ENCODE data around the gene CARS1. TPM values are rescaled to one million over a fixed set of nuclear protein-coding genes. Genes with fewer than 3 reads are reported as not detected.

Gene CARS1
- total and polyA plus RNA-seq, 2 donors (not counting 1 experiment from before 2014, with no cell fraction given) = 31.3 to 49.5 TPM

GRCh38 chr11:3011891-3012885 lies 45.0 kb downstream of the CARS1 start:
- DNase-seq (no peak), ATAC-seq (ENCODE audit: low read depth) (no peak)
- H3K9me3 ChIP-seq (ENCODE audit: control extremely low read depth in 1 of 3, control insufficient read depth in 2 of 3, insufficient read depth in 1 of 3, low read length in 2 of 3) = no peaks in the 10 kb centered on the region
- H3K4me3 Mint-ChIP-seq = no peak overlapping the region
- intact Hi-C loops (cut with micrococcal nuclease) = no loop called here
- peaks cover 0 to 17% of the 10 kb centered on the region in 2 donors for H3K4me1 ChIP-seq (ENCODE audit: control insufficient read depth in 2 of 2, insufficient read depth in 2 of 2, low read length in 2 of 2)
- CTCF ChIA-PET = interaction anchor here (0.7 kb wide), 2 partner anchors 36 to 45 kb away, joined by 3 read pairs; partner anchors contain the start of gene CARS1
- POLR2A ChIA-PET = interaction anchor here (0.7 kb wide), 1 partner anchor 62 kb away, joined by 7 read pairs; no protein-coding TSS in a partner anchor
- WGBS (ENCODE audit: insufficient coverage) = 97% methylated on average over 25 of the region's 31 CpGs
- no peaks in the 10 kb centered on the region for H3K27me3 ChIP-seq (replicated peaks in 1 of 4; ENCODE audit: control extremely low read depth in 1 of 4, control insufficient read depth in 3 of 4, insufficient read depth in 4 of 4, low read length in 3 of 4)
- no peaks in the 10 kb centered on the region for H3K27me3 Mint-ChIP-seq
- no peak overlapping the region for H3K4me2 ChIP-seq (replicated peaks; ENCODE audit: low read depth, low read length, poor library complexity, severe bottlenecking)
- H3K9me3 Mint-ChIP-seq (ENCODE audit: insufficient read depth) = no peaks in the 10 kb centered on the region
- H3K4me3 ChIP-seq (ENCODE audit: control extremely low read depth in 1 of 5, extremely low read depth in 1 of 5, insufficient read depth in 1 of 5, low read depth in 2 of 5, low read length in 4 of 5) = no peak overlapping the region
- TF ChIP-seq EZH2 (IDR thresholded peaks at IDR 0.05; ENCODE audit: borderline replicate concordance, insufficient read depth, low read depth, low read length, poor library complexity, severe bottlenecking) (no peak), CTCF (IDR thresholded peaks at IDR 0.05) (no peak)
- H3K9ac ChIP-seq (ENCODE audit: low read length) = no peak overlapping the region
- no peak overlapping the region for H2AFZ ChIP-seq (ENCODE audit: insufficient read depth, low read depth, low read length, poor library complexity, severe bottlenecking)
- H3K27ac Mint-ChIP-seq = no peak overlapping the region
- no peaks in the 10 kb centered on the region for H4K20me1 ChIP-seq (ENCODE audit: control insufficient read depth, insufficient read depth, low read length, poor library complexity, severe bottlenecking)
- H3K79me2 ChIP-seq (ENCODE audit: control insufficient read depth, insufficient read depth, low read length) = no peaks in the 10 kb centered on the region
- H3K27ac ChIP-seq (ENCODE audit: low read length in 2 of 2) = no peak overlapping the region
- H3K4me1 Mint-ChIP-seq = no peaks in the 10 kb centered on the region
- peaks cover 0 to 66% of the 10 kb centered on the region in 2 experiments for H3K36me3 ChIP-seq (replicated peaks in 1 of 2; ENCODE audit: control extremely low read depth in 1 of 2, control insufficient read depth in 1 of 2, extremely low read depth in 1 of 2, insufficient read depth in 2 of 2, low read length in 1 of 2)

Data from B cell (primary cell).